GM12878 (cell line): ENCODE data around the gene ZNF512. TPM values are rescaled to one million over a fixed set of nuclear protein-coding genes. Genes with fewer than 3 reads are reported as not detected.

ENCODE experiments used
- CREM ChIP-seq: IDR thresholded peaks from 2 replicates; pipeline ENCODE4 v1.6.1; 2014; ENCODE audit warnings: antibody characterized with exemption, low read depth
- GABPA ChIP-seq: IDR thresholded peaks from 2 replicates; pipeline ENCODE4 v1.6.1; 2014; ENCODE audit warnings: antibody characterized with exemption, low read depth, mild to moderate bottlenecking, inconsistent platforms
- JUND ChIP-seq: IDR thresholded peaks from 2 replicates; pipeline ENCODE4 v1.6.1; 2012; ENCODE audit warnings: low read depth, mild to moderate bottlenecking, low read length, improper control_type of control experiment, moderate library complexity
- KLF5 ChIP-seq: fragments of 450-650 bp; IDR thresholded peaks from 2 replicates; pipeline ENCODE4 v1.6.1; 2014; ENCODE audit warnings: mild to moderate bottlenecking; ENCODE audit not compliant: partially characterized antibody
- MEF2A ChIP-seq: IDR thresholded peaks from 2 replicates; pipeline ENCODE4 v1.6.1; 2011; ENCODE audit warnings: low read depth, mild to moderate bottlenecking, low read length, moderate library complexity; ENCODE audit not compliant: insufficient read depth
- MLLT1 ChIP-seq: fragments of 450-650 bp; IDR thresholded peaks from 2 replicates; pipeline ENCODE4 v1.6.1; 2016; ENCODE audit warnings: mild to moderate bottlenecking
- MYC ChIP-seq: IDR thresholded peaks from 2 replicates; pipeline ENCODE4 v1.6.1; 2011; ENCODE audit warnings: mild to moderate bottlenecking, low read length, moderate library complexity, inconsistent platforms; ENCODE audit not compliant: insufficient read depth, insufficient replicate concordance, insufficient read length, severe bottlenecking
- NFXL1 ChIP-seq: fragments of 450-650 bp; IDR thresholded peaks from 2 replicates; pipeline ENCODE4 v1.6.1; 2017; ENCODE audit warnings: antibody characterized with exemption, mild to moderate bottlenecking, borderline replicate concordance
- NRF1 ChIP-seq: conservative IDR thresholded peaks from 2 replicates; pipeline ENCODE4 v1.6.1; 2011; ENCODE audit warnings: mild to moderate bottlenecking, low read depth, low read length, improper control_type of control experiment
- POU2F2 ChIP-seq: IDR thresholded peaks from 3 replicates; pipeline ENCODE4 v1.6.1; 2011; ENCODE audit warnings: low read depth, mild to moderate bottlenecking, low read length, borderline replicate concordance
- RAD21 ChIP-seq: IDR thresholded peaks from 2 replicates; pipeline ENCODE4 v1.6.1; 2011; ENCODE audit warnings: mild to moderate bottlenecking, low read depth, low read length, moderate library complexity; ENCODE audit not compliant: insufficient read depth
- RUNX3 ChIP-seq: IDR thresholded peaks from 2 replicates; pipeline ENCODE4 v1.6.1; 2012; ENCODE audit warnings: low read length, inconsistent platforms
- SIX5 ChIP-seq: IDR thresholded peaks from 2 replicates; pipeline ENCODE4 v1.6.1; 2011; ENCODE audit warnings: mild to moderate bottlenecking, low read depth, low read length, moderate library complexity; ENCODE audit not compliant: severe bottlenecking
- SMARCA5 ChIP-seq: fragments of 450-650 bp; IDR thresholded peaks from 2 replicates; pipeline ENCODE4 v1.6.1; 2017; ENCODE audit warnings: mild to moderate bottlenecking
- SRF ChIP-seq, 2 experiments: IDR thresholded peaks; 2 replicates each; pipeline ENCODE4 v1.6.1; 2011; ENCODE audit warnings: low read depth in 2 of 2, low read length in 2 of 2, mild to moderate bottlenecking in 1 of 2, moderate library complexity in 1 of 2
- TBL1XR1 ChIP-seq: IDR thresholded peaks from 2 replicates; pipeline ENCODE4 v1.6.1; 2012; ENCODE audit warnings: low read depth, low read length, improper control_type of control experiment
- polyA plus RNA-seq, 11 experiments: library from polyadenylated mRNA; depleted of rRNA in 4 of 11; unstranded in 6 of 11; stranded (reverse) in 5 of 11; fragments of >200 nt; fragmentation: Nextera tagmentation in 4 of 11; fragmentation: Illumina TruSeq in 1 of 11; extraction: Ambion mirVana in 4 of 11; extraction: Trizol in 1 of 11; gene quantifications; 1 replicate in 1 of 11; 2 replicates in 10 of 11; pipeline versions ENCODE4 v1.2.1 to v1.2.3, GENCODE V29; 2011 to 2016; ENCODE audit warnings: inconsistent platforms in 2 of 11, missing spikeins in 2 of 11, low read depth in 1 of 11
- total RNA-seq, 4 experiments: library from RNA; depleted of rRNA in 3 of 4; stranded (reverse); fragments of >200 nt in 3 of 4; fragmentation: Illumina TruSeq in 1 of 4; extraction: Trizol in 1 of 4; gene quantifications; 2 replicates each; pipeline versions ENCODE4 v1.2.1 to v1.2.3, GENCODE V29; 2013 to 2021
- TF ChIP-seq, protein P1 (sequence below): fragments of 450-650 bp; formaldehyde crosslinking; IDR thresholded peaks from 2 replicates; pipeline ENCODE4 v1.5.0; 2022; ENCODE audit warnings: mild to moderate bottlenecking, missing genetic modification characterization
- TF ChIP-seq, protein P2 (sequence below): fragments of 450-650 bp; IDR thresholded peaks from 2 replicates; pipeline ENCODE4 v1.6.1; 2016; ENCODE audit warnings: mild to moderate bottlenecking
- TF ChIP-seq, protein P3 (sequence below): IDR thresholded peaks from 2 replicates; pipeline ENCODE4 v1.6.1; 2011; ENCODE audit warnings: mild to moderate bottlenecking, low read depth, low read length, moderate library complexity; ENCODE audit not compliant: insufficient replicate concordance
- TF ChIP-seq, protein P4 (sequence below): fragments of 450-650 bp; IDR thresholded peaks from 2 replicates; pipeline ENCODE4 v1.6.1; 2017; ENCODE audit warnings: mild to moderate bottlenecking, low read depth, inconsistent platforms; ENCODE audit not compliant: poor library complexity, severe bottlenecking

The ZNF512 gene
- total and polyA plus RNA-seq, 10 of the 15 experiments (the other 5 are each of a cell fraction or from before 2014, with no cell fraction given) = 14.1 to 61.9 (median 31.2) TPM

GRCh38 chr2:27582695-27583389 lies at the start of gene ZNF512 (continued):
- TF ChIP-seq, protein P1, sequence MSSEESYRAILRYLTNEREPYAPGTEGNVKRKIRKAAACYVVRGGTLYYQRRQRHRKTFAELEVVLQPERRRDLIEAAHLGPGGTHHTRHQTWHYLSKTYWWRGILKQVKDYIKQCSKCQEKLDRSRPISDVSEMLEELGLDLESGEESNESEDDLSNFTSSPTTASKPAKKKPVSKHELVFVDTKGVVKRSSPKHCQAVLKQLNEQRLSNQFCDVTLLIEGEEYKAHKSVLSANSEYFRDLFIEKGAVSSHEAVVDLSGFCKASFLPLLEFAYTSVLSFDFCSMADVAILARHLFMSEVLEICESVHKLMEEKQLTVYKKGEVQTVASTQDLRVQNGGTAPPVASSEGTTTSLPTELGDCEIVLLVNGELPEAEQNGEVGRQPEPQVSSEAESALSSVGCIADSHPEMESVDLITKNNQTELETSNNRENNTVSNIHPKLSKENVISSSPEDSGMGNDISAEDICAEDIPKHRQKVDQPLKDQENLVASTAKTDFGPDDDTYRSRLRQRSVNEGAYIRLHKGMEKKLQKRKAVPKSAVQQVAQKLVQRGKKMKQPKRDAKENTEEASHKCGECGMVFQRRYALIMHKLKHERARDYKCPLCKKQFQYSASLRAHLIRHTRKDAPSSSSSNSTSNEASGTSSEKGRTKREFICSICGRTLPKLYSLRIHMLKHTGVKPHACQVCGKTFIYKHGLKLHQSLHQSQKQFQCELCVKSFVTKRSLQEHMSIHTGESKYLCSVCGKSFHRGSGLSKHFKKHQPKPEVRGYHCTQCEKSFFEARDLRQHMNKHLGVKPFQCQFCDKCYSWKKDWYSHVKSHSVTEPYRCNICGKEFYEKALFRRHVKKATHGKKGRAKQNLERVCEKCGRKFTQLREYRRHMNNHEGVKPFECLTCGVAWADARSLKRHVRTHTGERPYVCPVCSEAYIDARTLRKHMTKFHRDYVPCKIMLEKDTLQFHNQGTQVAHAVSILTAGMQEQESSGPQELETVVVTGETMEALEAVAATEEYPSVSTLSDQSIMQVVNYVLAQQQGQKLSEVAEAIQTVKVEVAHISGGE (CRISPR knock-in tag) = peak; percentile 66
- TF ChIP-seq SMARCA5 (0 out of 2 replicates have a peak, but pooled peaks have one; percentile 9), RAD21 (no peak), MYC (no peak), CREM (peak; percentile 54; the same call in 1 of the 2 replicates), POU2F2 (no peak), SIX5 (no peak), GABPA (peak; percentile 89), TBL1XR1 (peak; percentile 63; the same call in 1 of the 2 replicates), NFXL1 (no peak), MEF2A (no peak), NRF1 (no peak), SRF (IDR thresholded peaks at IDR 0.05; ENCODE audit: low read depth in 2 of 2, low read length in 2 of 2) (0 out of 4 replicates have a peak, but pooled peaks of 1 of the 2 experiments have one; percentile 43), RUNX3 (peak; percentile 68), MLLT1 (no peak), JUND (no peak), KLF5 (no peak)
- TF ChIP-seq, protein P2, sequence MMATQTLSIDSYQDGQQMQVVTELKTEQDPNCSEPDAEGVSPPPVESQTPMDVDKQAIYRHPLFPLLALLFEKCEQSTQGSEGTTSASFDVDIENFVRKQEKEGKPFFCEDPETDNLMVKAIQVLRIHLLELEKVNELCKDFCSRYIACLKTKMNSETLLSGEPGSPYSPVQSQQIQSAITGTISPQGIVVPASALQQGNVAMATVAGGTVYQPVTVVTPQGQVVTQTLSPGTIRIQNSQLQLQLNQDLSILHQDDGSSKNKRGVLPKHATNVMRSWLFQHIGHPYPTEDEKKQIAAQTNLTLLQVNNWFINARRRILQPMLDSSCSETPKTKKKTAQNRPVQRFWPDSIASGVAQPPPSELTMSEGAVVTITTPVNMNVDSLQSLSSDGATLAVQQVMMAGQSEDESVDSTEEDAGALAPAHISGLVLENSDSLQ = no peak; the same call in 1 of the 2 replicates
- TF ChIP-seq, protein P3, sequence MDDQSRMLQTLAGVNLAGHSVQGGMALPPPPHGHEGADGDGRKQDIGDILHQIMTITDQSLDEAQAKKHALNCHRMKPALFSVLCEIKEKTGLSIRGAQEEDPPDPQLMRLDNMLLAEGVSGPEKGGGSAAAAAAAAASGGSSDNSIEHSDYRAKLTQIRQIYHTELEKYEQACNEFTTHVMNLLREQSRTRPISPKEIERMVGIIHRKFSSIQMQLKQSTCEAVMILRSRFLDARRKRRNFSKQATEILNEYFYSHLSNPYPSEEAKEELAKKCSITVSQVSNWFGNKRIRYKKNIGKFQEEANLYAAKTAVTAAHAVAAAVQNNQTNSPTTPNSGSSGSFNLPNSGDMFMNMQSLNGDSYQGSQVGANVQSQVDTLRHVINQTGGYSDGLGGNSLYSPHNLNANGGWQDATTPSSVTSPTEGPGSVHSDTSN = no peak
- TF ChIP-seq, protein P4, sequence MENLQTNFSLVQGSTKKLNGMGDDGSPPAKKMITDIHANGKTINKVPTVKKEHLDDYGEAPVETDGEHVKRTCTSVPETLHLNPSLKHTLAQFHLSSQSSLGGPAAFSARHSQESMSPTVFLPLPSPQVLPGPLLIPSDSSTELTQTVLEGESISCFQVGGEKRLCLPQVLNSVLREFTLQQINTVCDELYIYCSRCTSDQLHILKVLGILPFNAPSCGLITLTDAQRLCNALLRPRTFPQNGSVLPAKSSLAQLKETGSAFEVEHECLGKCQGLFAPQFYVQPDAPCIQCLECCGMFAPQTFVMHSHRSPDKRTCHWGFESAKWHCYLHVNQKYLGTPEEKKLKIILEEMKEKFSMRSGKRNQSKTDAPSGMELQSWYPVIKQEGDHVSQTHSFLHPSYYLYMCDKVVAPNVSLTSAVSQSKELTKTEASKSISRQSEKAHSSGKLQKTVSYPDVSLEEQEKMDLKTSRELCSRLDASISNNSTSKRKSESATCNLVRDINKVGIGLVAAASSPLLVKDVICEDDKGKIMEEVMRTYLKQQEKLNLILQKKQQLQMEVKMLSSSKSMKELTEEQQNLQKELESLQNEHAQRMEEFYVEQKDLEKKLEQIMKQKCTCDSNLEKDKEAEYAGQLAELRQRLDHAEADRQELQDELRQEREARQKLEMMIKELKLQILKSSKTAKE = no peak
